ENCODE measurements around the gene ZFP90. TPM values are rescaled to one million over a fixed set of nuclear protein-coding genes. Genes with fewer than 3 reads are reported as not detected.
A peak's percentile ranks its signal among the peaks of the same experiment; 100 is the strongest.

Gene ZFP90
- total RNA-seq, 2 donors from 2014 or later: 27.2 to 30.3 TPM

GRCh38 chr16:68514511-68514910 lies 24.6 kb upstream of the ZFP90 start:
- 71% methylated on average over 3 of the region's 3 CpGs for WGBS
- TF ChIP-seq POLR2AphosphoS5 (IDR thresholded peaks at IDR 0.05) (no peak), POLR2A (IDR thresholded peaks at IDR 0.05) (no peak)
- TF ChIP-seq, protein P1, sequence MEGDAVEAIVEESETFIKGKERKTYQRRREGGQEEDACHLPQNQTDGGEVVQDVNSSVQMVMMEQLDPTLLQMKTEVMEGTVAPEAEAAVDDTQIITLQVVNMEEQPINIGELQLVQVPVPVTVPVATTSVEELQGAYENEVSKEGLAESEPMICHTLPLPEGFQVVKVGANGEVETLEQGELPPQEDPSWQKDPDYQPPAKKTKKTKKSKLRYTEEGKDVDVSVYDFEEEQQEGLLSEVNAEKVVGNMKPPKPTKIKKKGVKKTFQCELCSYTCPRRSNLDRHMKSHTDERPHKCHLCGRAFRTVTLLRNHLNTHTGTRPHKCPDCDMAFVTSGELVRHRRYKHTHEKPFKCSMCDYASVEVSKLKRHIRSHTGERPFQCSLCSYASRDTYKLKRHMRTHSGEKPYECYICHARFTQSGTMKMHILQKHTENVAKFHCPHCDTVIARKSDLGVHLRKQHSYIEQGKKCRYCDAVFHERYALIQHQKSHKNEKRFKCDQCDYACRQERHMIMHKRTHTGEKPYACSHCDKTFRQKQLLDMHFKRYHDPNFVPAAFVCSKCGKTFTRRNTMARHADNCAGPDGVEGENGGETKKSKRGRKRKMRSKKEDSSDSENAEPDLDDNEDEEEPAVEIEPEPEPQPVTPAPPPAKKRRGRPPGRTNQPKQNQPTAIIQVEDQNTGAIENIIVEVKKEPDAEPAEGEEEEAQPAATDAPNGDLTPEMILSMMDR (IDR thresholded peaks at IDR 0.05): no peak
- intact Hi-C loops (cut with DNase I): no loop called here

GRCh38 chr16:68517606-68518166 lies 21.4 kb upstream of the ZFP90 start:
- H3K27ac ChIP-seq: no peak overlapping the region
- WGBS: 73% methylated on average over 7 of the region's 7 CpGs
- DNase-seq (ENCODE audit: low spot score): no peak
- no peak for TF ChIP-seq POLR2AphosphoS5 (IDR thresholded peaks at IDR 0.05)
- TF ChIP-seq, protein P1 (IDR thresholded peaks at IDR 0.05): no peak
- no peak for TF ChIP-seq POLR2A (IDR thresholded peaks at IDR 0.05)
- no peaks in the 10 kb centered on the region for H3K9me3 ChIP-seq
- H3K4me3 ChIP-seq: no peak overlapping the region
- H3K36me3 ChIP-seq: no peaks in the 10 kb centered on the region
- H3K27me3 ChIP-seq (replicated peaks; ENCODE audit: insufficient read depth): no peaks in the 10 kb centered on the region
- no peaks in the 10 kb centered on the region for H3K4me1 ChIP-seq (replicated peaks)
- intact Hi-C loops (cut with DNase I): no loop called here

More at GRCh38 chr16:68514511-68514910, 24.6 kb upstream of the ZFP90 start:
- no peaks in the 10 kb centered on the region for H3K36me3 ChIP-seq
- no peaks in the 10 kb centered on the region for H3K9me3 ChIP-seq
- H3K27ac ChIP-seq: no peak overlapping the region
- H3K27me3 ChIP-seq (replicated peaks; ENCODE audit: insufficient read depth): no peaks in the 10 kb centered on the region
- DNase-seq (ENCODE audit: low spot score): no peak
- H3K4me3 ChIP-seq: no peak overlapping the region
- no peaks in the 10 kb centered on the region for H3K4me1 ChIP-seq (replicated peaks)

DNA sequence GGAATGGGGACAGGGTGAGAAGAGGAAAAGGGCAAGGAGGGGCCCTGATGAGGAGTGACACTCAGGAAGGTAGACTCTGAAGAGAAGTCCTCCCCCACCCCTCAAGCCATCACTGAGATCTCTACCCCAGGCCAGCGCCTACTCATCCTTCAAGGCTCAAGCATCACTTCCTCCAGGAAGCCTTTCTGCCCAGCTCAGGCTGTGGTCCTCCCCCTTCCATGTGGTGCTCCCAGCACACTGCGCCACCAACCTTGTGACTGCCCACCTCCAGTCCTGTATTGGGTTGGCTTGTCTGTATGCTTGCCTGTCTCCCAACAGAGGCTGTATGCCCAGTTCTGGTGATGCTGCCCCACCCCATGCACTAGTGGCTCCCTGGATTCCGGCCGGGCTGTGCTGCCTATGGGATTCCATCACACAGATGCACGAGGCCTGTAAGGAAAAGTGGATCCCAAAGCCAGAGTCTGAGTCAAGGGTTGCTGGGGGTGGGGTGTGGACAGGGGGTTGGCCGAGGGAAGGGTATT lies 19.8 kb upstream of the ZFP90 start:
- Histone ChIP-seq H3K27ac (no peak overlapping the region), H3K4me3 (no peak overlapping the region), H3K36me3 (no peaks in the 10 kb centered on the region), H3K27me3 (replicated peaks; ENCODE audit: insufficient read depth) (no peaks in the 10 kb centered on the region), H3K9me3 (no peaks in the 10 kb centered on the region), H3K4me1 (replicated peaks) (no peaks in the 10 kb centered on the region)
- no peak for DNase-seq (ENCODE audit: low spot score)
- intact Hi-C loops (cut with DNase I): no loop called here
- WGBS: 91% methylated on average over 6 of the region's 6 CpGs
- TF ChIP-seq POLR2A (IDR thresholded peaks at IDR 0.05): no peak
- TF ChIP-seq, protein P1 (IDR thresholded peaks at IDR 0.05): no peak
- TF ChIP-seq POLR2AphosphoS5 (IDR thresholded peaks at IDR 0.05): no peak

GRCh38 chr16:68520649-68521086 lies 18.4 kb upstream of the ZFP90 start:
- no peak overlapping the region for H3K4me3 ChIP-seq
- intact Hi-C loops (cut with DNase I): loop anchor here (10.0 kb wide), 1 partner anchor 324 kb away; the partner anchor contains the start of gene TANGO6
- 2% methylated on average over 22 of the region's 22 CpGs for WGBS
- no peaks in the 10 kb centered on the region for H3K9me3 ChIP-seq
- no peaks in the 10 kb centered on the region for H3K36me3 ChIP-seq
- no peaks in the 10 kb centered on the region for H3K27me3 ChIP-seq (replicated peaks; ENCODE audit: insufficient read depth)
- DNase-seq (ENCODE audit: low spot score): peak; percentile 77
- no peak for TF ChIP-seq POLR2A (IDR thresholded peaks at IDR 0.05)
- TF ChIP-seq, protein P1 (IDR thresholded peaks at IDR 0.05): peak; percentile 82 to 97 (median 88)
- peak; percentile 55 for TF ChIP-seq POLR2AphosphoS5 (IDR thresholded peaks at IDR 0.05)
- H3K27ac ChIP-seq: no peak overlapping the region
- no peaks in the 10 kb centered on the region for H3K4me1 ChIP-seq (replicated peaks)
